ENCODE results near the gene RNLS.

RNLS gene

DNA sequence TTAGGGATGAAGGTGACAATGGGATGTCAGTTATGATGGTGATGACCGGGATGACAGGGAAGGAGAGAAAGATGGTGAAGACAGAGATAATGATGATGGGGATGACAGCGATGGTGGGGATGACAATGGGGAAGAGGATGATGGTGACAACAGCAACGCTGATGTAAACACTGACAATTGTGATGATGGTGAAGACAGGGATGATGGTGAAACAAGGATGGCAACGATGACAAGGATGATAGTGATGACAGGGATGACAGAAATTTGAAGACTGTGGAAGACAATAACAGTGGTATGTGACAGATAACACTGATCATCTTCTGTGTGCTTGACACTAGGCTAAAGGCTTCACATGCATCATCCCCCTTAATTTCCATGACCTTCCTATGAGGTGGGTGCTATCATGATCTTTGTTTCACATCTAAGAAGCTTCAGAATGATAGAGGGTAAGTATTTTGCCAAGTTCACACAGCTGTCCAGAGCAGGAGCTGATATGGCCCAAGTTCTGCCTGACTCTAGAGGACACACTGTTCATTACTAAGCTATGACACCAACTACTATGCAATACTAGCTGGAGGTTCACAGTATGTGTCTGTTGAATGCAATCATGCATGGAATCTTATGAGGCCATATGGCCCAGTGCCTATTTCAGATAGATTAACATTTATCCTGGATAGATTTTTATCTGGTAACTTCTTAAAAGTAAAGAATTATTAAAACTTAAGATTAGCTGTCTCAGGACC lies 105.6 kb downstream of the RNLS start:
- DNase-seq (ENCODE audit: low spot score), result no peak

DNA sequence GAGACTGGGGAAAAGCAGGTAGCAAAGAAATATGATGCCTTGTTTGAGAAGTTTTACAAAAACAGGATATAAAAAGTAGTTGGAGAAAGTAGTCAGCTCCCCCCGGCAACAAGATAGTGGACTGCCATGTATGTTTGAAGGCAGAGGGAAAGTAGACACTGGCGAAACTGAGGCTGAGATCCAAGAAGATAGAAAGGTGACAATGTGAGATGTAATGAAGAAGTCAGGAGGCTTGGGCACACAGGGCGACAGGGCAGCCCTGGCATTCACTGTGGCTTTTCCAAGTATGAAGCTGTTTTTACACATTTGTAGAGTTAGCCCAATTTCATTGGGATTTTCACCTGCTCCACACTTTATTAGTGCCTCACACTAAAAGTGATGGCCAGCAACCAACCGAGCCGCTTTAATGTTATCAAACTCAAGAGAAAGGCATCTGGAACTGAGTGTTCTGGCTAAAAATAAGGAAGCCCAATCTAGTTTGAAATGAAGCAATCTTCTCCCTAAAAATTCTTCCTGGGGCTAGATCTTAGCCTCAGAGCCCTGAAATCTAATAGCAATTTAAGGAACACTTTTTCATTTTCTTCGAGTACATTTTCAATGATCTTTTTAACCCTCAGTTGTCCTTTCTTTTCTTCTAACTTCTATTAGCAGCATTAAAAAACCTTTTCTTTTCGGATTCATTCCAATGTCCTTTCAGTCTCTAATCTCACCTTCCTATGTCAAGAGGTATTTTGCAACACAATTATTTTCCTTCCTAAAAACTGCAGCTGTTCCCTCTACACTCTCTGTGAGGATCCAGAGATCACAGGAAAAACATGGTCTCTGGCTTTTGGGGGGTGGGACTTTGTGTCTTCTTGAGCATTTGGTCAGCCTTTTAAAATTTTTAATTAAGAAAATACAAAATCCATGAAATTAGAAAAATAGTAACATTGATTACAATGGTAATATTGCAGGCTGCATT lies 108.0 kb downstream of the RNLS start:
- DNase-seq (ENCODE audit: low spot score), result no peak

GRCh38 chr10:88473989-88474883 lies 108.9 kb downstream of the RNLS start:
- DNase-seq (ENCODE audit: low spot score), result no peak

- no peak for DNase-seq (ENCODE audit: low spot score)
Observed at GRCh38 chr10:88472540-88472939, 110.6 kb downstream of the RNLS start.

- no peak for DNase-seq (ENCODE audit: low spot score)
Observed at GRCh38 chr10:88471899-88472298, 111.2 kb downstream of the RNLS start.

- no peak for DNase-seq (ENCODE audit: low spot score)
Observed at GRCh38 chr10:88467835-88468485, 115.2 kb downstream of the RNLS start.

DNA sequence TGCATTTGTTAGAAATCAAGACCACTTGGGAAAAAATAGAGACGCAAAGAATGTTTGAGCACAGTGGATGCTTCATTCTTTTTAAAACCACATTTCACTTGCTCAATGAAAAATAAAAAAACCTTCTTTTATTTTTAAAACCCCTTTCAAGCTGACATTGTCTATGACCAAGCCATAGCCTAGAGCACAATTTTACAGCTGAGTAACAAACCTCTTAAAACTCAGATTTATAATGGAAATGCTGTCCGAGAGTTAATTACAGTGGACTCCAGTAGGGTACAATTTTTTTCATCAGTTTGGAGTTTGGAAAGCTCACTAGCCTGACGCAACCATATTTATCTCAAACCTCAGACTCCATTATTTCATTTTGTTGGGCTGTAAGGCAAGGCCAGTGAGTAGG lies 116.3 kb downstream of the RNLS start:
- DNase-seq (ENCODE audit: low spot score), result no peak

GRCh38 chr10:88465765-88466164 lies 117.4 kb downstream of the RNLS start:
- no peak for DNase-seq (ENCODE audit: low spot score)

GRCh38 chr10:88463811-88464210 lies 119.3 kb downstream of the RNLS start:
- DNase-seq (ENCODE audit: low spot score), result no peak

DNA sequence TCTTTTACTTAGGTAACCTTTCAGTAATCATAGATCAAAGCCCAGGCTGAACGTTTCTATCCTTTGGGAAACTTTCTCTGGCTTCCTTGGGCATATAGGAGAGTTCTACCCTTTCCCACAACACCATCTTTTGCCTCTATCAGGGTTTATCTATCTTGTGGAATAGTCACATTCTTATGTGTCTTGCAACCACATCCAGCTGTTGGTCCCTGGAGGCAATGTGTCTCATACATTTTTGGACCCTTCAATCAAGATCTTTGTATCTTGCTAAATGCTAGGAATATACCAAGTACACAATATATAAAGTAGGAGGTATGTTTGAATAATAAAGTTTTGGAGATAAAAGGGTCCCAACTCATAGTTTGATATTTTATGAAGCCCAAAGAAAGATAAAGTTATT lies 121.7 kb downstream of the RNLS start:
- DNase-seq (ENCODE audit: low spot score), result no peak

DNA sequence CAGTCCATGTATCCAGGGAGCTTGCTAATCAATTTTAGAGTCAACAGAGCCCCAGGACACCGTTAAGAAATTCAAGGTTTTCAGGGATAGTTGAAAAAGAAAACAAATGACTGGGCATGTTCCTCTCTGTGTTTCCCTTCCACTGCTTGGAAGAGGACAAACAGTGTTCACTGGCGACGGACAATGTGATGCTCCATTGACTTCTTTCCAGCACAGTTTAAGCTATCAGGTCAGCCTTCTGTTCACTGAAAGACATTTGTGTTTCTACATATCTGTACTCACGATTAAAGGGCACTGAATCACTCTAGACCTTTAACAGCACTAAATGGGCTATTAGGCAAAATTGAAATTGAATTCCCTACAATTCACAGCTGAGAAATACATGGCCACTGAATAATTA lies 123.6 kb downstream of the RNLS start:
- no peak for DNase-seq (ENCODE audit: low spot score)

- no peak for DNase-seq (ENCODE audit: low spot score)
Observed at GRCh38 chr10:88458209-88458608, 124.9 kb downstream of the RNLS start.

- no peak for DNase-seq (ENCODE audit: low spot score)
Observed at GRCh38 chr10:88457660-88458059, 125.5 kb downstream of the RNLS start.

DNA sequence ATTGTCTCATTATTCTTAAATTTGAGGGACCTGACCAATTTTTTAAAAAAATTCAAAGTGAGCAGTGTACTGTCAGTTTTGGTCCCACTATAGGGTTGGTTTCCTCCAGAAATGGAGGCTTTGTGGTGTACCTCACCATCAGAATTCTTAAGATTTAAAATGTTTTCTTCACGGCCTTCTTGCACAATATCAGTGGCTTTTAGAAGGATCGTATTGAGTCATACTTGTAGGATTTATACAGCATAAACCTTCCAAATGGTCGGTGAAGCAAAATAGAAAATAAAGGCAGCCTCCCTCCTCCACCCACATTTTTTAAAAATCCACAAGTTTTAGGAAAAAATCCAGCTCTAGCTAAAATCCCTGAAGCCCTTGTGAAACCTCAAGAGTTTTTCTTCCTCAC lies 126.4 kb downstream of the RNLS start:
- no peak for DNase-seq (ENCODE audit: low spot score)

GRCh38 chr10:88455831-88456230 lies 127.3 kb downstream of the RNLS start:
- no peak for DNase-seq (ENCODE audit: low spot score)

DNA sequence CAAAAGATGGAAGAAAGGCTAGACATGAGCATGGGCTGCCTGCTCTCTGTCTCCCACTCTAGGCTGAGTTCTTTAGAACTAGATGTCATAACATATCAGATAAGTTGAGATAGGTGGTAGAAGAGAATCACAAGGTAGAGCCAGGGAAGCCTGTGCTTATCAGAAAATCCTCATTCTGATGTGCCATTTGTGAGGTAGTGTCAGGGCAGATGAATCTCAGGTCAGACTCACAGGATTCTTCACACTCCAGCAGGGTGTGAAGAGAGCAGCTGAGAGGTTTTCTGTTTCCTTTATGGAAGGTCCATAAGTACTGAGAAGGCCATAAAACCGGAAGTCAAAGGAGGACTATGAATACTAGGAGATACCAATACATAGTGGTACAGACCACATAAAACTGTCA lies 132.9 kb downstream of the RNLS start:
- DNase-seq (ENCODE audit: low spot score), result no peak

GRCh38 chr10:88442716-88443115 lies 140.4 kb downstream of the RNLS start:
- no peak for DNase-seq (ENCODE audit: low spot score)

GRCh38 chr10:88440541-88440940 lies 142.6 kb downstream of the RNLS start:
- no peak for DNase-seq (ENCODE audit: low spot score)

GRCh38 chr10:88439932-88440331 lies 143.2 kb downstream of the RNLS start:
- DNase-seq (ENCODE audit: low spot score), result no peak

GRCh38 chr10:88437411-88437810 lies 145.7 kb downstream of the RNLS start:
- DNase-seq (ENCODE audit: low spot score), result no peak

DNA sequence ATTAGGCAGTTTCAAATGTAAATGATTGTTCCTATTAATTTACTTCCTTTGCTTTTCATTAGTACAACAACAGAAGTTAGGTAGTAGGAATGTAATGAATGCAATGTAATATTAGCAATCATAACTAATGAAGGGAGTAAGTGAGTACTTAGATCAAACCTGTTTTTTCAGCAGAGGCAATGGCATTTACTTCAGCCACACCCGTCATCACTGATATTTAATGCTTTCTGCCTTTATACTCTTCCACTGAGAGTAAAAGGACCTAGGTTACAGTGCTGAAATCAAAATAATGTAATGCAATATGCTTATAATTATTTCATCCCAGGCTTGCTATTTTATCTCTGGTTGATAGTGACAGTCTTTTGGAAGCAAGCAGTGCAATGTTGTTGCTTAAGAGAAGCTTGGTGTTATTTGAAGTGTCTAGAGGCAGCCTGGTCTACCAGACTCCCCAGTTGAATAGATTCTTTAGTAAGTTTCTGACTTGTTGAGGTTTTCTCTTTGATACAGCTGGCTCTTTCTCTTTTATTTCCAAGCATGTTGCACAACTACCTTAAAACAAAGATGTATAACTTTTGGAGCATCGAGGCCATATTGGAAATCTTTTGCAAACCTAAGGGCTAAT lies 149.4 kb downstream of the RNLS start:
- no peak for DNase-seq (ENCODE audit: low spot score)

Measured in hematopoietic multipotent progenitor cell treated with erythropoietin and hydrocortisone succinate and interleukin-3 and kit ligand, for 17 days (in vitro differentiated cells).